Effector memory CD4-positive, alpha-beta T cell (primary cell): ENCODE measurements around the gene RRP1.

Experiments used
- DNase-seq, 3 donors: peaks; one replicate each; pipeline ENCODE4 v3.0.0-alpha.2; 2020
- H3K27ac ChIP-seq: 2 replicates; pipeline ENCODE4 v1.7.0; 2013; ENCODE audit warnings: mild to moderate bottlenecking, low read length, moderate library complexity; ENCODE audit not compliant: insufficient read depth, poor library complexity, severe bottlenecking
- H3K27me3 ChIP-seq: replicated peaks from 2 replicates; pipeline ENCODE4 v1.7.0; 2013; ENCODE audit warnings: mild to moderate bottlenecking, low read length; ENCODE audit not compliant: insufficient read depth, control insufficient read depth, poor library complexity, severe bottlenecking
- H3K36me3 ChIP-seq: 2 replicates; pipeline ENCODE4 v1.7.0; 2013; ENCODE audit warnings: mild to moderate bottlenecking, low read length, moderate library complexity; ENCODE audit not compliant: control insufficient read depth, insufficient read depth
- H3K4me1 ChIP-seq: 2 replicates; pipeline ENCODE4 v1.7.0; 2013; ENCODE audit warnings: low read length, mild to moderate bottlenecking; ENCODE audit not compliant: control insufficient read depth, insufficient read depth, poor library complexity, severe bottlenecking
- H3K4me3 ChIP-seq: 2 replicates; pipeline ENCODE4 v1.7.0; 2013; ENCODE audit warnings: low read length, low read depth, mild to moderate bottlenecking; ENCODE audit not compliant: insufficient read depth, poor library complexity, severe bottlenecking
- H3K9me3 ChIP-seq: 2 replicates; pipeline ENCODE4 v1.7.0; 2013; ENCODE audit warnings: mild to moderate bottlenecking, low read length, moderate library complexity; ENCODE audit not compliant: control insufficient read depth

The RRP1 gene

GRCh38 chr21:43800566-43800965, 11.2 kb downstream of the RRP1 start:
- no peak for DNase-seq
- Histone ChIP-seq H3K36me3 (peaks cover 83% of the 10 kb centered on the region), H3K27me3 (no peaks in the 10 kb centered on the region), H3K9me3 (no peaks in the 10 kb centered on the region), H3K4me1 (no peaks in the 10 kb centered on the region), H3K4me3 (no peak overlapping the region), H3K27ac (no peak overlapping the region)

DNA sequence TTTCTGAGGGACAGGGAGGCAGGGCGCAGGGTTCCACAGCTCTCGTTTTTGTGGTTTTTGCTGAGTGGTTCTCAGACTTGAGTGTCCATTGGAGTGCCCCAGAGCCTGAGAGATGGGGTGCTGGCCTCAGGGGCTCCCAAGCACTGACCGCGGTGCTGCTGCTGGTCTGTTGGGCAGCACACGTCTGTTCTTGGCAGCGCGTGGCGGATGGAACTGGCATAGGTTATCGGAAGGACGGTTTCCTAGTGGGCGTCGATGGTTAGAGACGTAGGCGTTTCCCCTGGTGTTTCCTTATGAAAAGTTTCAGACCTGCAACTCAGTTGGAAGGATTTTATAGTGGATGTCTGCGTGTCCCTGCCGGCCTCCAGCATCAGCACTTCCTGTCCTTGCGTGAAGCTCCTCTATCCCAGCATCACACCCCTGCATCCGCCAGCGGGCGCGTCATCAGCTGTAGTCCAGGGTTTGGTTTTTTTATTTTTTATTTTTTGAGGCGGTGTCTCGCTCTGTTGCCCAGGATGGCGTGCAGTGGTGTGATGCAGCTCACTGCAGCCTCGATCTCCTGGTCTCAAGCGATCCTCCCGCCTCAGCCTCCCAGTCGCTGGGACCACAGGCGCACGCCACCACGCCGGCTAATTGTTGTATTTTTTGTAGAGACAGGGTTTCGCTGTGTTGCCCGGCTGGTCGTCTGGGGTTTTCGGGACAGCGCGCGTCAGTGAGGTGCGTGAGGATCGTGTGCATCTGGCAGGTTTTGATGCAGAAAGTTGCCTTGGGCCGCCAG, 11.8 kb downstream of the RRP1 start:
- Histone ChIP-seq H3K36me3 (peaks cover 81% of the 10 kb centered on the region), H3K9me3 (no peaks in the 10 kb centered on the region), H3K27ac (no peak overlapping the region), H3K4me1 (no peaks in the 10 kb centered on the region), H3K27me3 (no peaks in the 10 kb centered on the region), H3K4me3 (no peak overlapping the region)
- no peak for DNase-seq

- Histone ChIP-seq H3K4me1 (no peaks in the 10 kb centered on the region), H3K27me3 (no peaks in the 10 kb centered on the region), H3K4me3 (no peak overlapping the region), H3K27ac (no peak overlapping the region), H3K9me3 (no peaks in the 10 kb centered on the region), H3K36me3 (peaks cover 64% of the 10 kb centered on the region)
- DNase-seq = no peak
Observed at GRCh38 chr21:43802713-43803313, 13.4 kb downstream of the RRP1 start.

DNA sequence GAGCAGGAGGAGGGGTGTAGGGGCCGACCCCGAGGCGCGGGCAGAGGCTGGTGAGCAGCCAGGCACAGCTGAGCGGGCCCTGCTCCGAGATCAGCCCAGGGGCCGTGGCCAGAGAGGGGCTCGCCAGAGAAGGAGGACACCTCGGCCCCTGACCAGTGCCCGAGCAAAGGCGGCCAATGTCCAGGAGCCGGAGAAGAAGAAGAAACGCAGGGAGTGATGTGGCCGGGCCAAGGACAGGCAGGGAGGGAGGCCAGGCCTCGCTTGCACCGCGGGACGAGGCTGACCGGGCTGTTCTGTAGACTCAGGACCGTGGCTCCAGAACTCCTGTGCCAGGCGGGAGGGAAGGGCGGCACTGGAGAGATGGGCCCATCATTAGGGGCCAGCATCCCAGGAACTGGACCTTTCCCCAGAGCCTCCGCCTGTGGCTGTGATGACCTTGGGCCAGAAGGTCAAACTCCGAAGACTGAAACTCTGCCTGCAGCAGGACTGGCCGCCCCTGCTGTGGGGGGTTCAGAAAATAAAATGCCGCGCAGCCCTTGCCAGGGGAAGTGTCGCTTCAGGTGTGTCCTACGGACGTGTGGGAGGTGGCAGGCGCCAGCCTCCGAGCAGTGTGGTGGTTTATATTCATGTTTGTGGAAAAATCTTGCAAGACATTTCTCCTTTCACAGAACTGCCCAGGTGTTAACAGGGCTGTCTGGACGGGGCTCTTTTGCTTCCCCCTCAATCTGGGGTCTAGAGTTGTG, 14.4 kb downstream of the RRP1 start:
- Histone ChIP-seq H3K4me3 (no peak overlapping the region), H3K27ac (no peak overlapping the region), H3K36me3 (peaks cover 55% of the 10 kb centered on the region), H3K27me3 (no peaks in the 10 kb centered on the region), H3K9me3 (no peaks in the 10 kb centered on the region), H3K4me1 (no peaks in the 10 kb centered on the region)
- no peak for DNase-seq

DNA sequence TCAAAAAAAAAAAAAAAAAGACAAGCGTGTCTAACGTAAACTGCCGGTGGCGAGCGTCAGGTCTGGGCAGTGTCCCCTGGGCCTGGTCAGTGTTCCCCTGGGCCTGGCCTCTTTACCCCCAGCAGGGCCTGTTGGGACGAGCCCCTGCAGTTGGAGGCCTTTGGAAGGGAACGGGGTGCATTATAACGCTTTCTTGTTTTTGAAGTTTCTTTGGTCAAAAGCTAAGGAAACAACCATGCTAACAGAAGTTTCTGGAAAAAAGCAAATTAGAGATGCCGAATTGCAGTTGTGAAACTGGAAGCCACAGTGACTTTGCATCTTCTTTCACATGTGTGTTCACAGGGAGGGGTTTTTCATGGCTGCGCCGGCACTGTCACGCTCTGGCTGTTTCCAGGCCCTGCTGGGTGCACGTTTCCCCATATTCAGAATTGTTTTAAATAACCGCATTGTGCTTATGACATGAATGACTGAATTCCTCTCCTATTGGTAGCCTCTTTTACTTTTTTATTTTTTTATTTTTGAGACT, 16.0 kb downstream of the RRP1 start:
- no peak overlapping the region for H3K4me3 ChIP-seq
- no peaks in the 10 kb centered on the region for H3K27me3 ChIP-seq
- no peaks in the 10 kb centered on the region for H3K9me3 ChIP-seq
- no peak for DNase-seq
- H3K4me1 ChIP-seq = no peaks in the 10 kb centered on the region
- no peak overlapping the region for H3K27ac ChIP-seq
- peaks cover 40% of the 10 kb centered on the region for H3K36me3 ChIP-seq

DNA sequence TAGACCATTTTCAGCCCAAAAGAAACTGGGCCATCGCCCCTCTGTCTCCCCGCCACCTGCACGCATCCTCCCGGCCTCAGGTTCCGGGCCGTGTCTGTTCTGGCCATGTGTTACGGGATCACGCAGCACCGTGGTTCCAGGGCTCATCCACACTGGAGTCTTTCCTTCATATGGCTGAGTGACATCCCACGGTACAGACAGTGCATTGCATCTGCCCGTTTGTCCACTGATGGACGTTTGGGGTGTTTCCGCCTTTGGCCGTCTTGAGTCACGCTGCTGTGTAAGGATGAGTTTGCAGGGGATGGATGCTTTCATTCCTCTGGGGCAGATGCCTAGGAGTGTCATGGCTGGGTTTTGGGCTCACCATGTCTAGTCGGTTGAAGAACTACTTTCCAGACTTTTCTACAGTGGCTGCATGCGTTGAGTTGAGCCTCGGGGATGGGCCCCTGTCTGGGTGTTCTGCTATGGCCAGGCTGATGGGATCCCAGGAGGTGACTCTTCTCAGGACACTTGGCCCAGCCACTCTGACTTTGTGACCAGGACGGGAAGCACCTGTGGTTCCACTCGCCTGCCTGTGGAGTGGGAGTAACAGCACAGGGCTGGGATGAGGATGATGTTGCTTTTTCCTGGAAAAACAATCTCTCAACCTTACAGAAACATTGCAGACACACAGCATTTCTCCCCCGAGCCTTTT, 16.8 kb downstream of the RRP1 start:
- no peaks in the 10 kb centered on the region for H3K27me3 ChIP-seq
- peaks cover 31% of the 10 kb centered on the region for H3K36me3 ChIP-seq
- H3K4me3 ChIP-seq = no peak overlapping the region
- DNase-seq = no peak
- H3K27ac ChIP-seq = no peak overlapping the region
- H3K4me1 ChIP-seq = peaks cover 7% of the 10 kb centered on the region
- H3K9me3 ChIP-seq = no peaks in the 10 kb centered on the region

GRCh38 chr21:43808367-43808766, 19.0 kb downstream of the RRP1 start:
- peaks cover 8% of the 10 kb centered on the region for H3K4me1 ChIP-seq
- no peak for DNase-seq
- no peaks in the 10 kb centered on the region for H3K27me3 ChIP-seq
- H3K36me3 ChIP-seq = peaks cover 9% of the 10 kb centered on the region
- H3K9me3 ChIP-seq = no peaks in the 10 kb centered on the region
- H3K4me3 ChIP-seq = no peak overlapping the region
- no peak overlapping the region for H3K27ac ChIP-seq

DNA sequence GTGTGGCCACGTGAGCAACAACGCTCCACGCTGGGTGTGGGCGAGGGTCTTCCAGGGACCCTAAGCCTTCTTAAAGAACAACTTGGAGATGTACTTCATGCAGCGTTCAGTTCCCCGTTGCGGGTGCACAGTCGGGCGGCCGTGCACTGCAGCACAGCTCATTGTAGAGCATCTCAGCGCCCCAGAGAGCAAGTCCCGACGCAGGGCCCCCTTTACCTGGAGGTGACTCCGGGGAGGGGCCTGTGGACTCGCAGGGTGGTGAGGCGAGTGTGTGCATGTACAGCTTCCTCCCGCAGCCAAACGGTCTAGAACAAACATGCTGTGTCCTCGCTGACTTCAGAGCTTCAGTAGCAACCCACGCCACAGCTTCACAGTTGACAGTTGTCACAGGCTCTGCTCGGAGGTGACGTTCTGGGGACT, 19.5 kb downstream of the RRP1 start:
- no peak overlapping the region for H3K4me3 ChIP-seq
- no peaks in the 10 kb centered on the region for H3K27me3 ChIP-seq
- H3K36me3 ChIP-seq = peaks cover 5% of the 10 kb centered on the region
- H3K27ac ChIP-seq = no peak overlapping the region
- H3K9me3 ChIP-seq = no peaks in the 10 kb centered on the region
- DNase-seq = no peak
- H3K4me1 ChIP-seq = peaks cover 8% of the 10 kb centered on the region

DNA sequence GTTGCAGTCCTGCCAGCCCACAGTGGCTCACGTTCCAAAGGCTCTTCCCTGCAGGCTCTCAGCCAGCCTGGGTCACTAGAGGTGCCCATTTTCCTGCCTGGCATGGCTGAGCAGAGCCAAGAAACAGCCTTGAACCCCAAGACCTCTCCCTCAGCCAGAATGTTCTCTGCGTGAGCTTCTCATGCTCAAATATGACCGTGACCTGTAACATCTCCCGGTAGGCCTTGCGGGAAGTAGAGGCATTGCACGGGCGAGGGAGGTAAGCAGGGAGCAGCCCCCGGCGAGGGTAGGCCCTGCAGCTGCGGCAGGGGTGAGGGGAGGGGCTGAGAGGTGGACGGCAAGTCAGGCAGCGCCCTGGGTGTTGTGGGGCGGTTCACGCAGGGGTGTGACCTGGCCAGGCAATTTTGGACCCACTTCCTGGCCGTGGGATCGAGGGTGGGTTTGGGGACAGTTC, 20.0 kb downstream of the RRP1 start:
- peaks cover 3% of the 10 kb centered on the region for H3K36me3 ChIP-seq
- H3K4me1 ChIP-seq = peaks cover 8% of the 10 kb centered on the region
- H3K9me3 ChIP-seq = no peaks in the 10 kb centered on the region
- no peak overlapping the region for H3K4me3 ChIP-seq
- no peak for DNase-seq
- no peaks in the 10 kb centered on the region for H3K27me3 ChIP-seq
- H3K27ac ChIP-seq = no peak overlapping the region
